Activated CD8-positive, alpha-beta memory T cell treated with anti-CD3 and anti-CD28 coated beads, Interleukin-2, amount 50 U/mL, for 1 hour (primary cell): ENCODE measurements around the gene SPO11.

Experiments
- DNase-seq: peaks from one replicate; pipeline ENCODE4 v3.0.0-alpha.2; 2020; ENCODE audit errors: extremely low read depth

Gene SPO11

GRCh38 chr20:57375652-57376230 is 46.1 kb downstream of the SPO11 start:
- DNase-seq: no peak

- no peak for DNase-seq
Measured at GRCh38 chr20:57377350-57377749, 47.7 kb downstream of the SPO11 start.

GRCh38 chr20:57378107-57378506 is 48.5 kb downstream of the SPO11 start:
- no peak for DNase-seq

- no peak for DNase-seq
Measured at GRCh38 chr20:57378646-57379262, 49.2 kb downstream of the SPO11 start.

GRCh38 chr20:57379263-57379647 is 49.7 kb downstream of the SPO11 start:
- DNase-seq: no peak

- no peak for DNase-seq
Measured at GRCh38 chr20:57380081-57380750, 50.6 kb downstream of the SPO11 start.

GRCh38 chr20:57381596-57382503 is 52.2 kb downstream of the SPO11 start:
- DNase-seq: peak; percentile 43

GRCh38 chr20:57382516-57382915 is 52.9 kb downstream of the SPO11 start:
- DNase-seq: no peak

GRCh38 chr20:57383447-57384347 is 54.1 kb downstream of the SPO11 start:
- no peak for DNase-seq

- DNase-seq: no peak
Measured at GRCh38 chr20:57384486-57384885, 54.9 kb downstream of the SPO11 start.

GRCh38 chr20:57384953-57385761 is 55.6 kb downstream of the SPO11 start:
- DNase-seq: no peak

- no peak for DNase-seq
Measured at GRCh38 chr20:57385940-57386339, 56.3 kb downstream of the SPO11 start.

GRCh38 chr20:57386762-57387161 is 57.2 kb downstream of the SPO11 start:
- no peak for DNase-seq

- DNase-seq: no peak
Measured at GRCh38 chr20:57387463-57387862, 57.9 kb downstream of the SPO11 start.

GRCh38 chr20:57387945-57388371 is 58.4 kb downstream of the SPO11 start:
- no peak for DNase-seq

GRCh38 chr20:57388953-57389694 is 59.5 kb downstream of the SPO11 start:
- no peak for DNase-seq

GRCh38 chr20:57389695-57390603 is 60.3 kb downstream of the SPO11 start:
- DNase-seq: no peak

- DNase-seq: no peak
Measured at GRCh38 chr20:57390604-57391438, 61.2 kb downstream of the SPO11 start, which contains the start of gene RBM38. Gene RBM38 (plus strand): TSS chr20:57391396. CDS start chr20:57391582, 186 bp downstream.
